ENCODE measurements around the gene KLF13. TPM values are rescaled to one million over a fixed set of nuclear protein-coding genes. Genes with fewer than 3 reads are reported as not detected.

KLF13 gene
- total RNA-seq, 4 donors from 2014 or later = 18.3 to 50.2 (median 32.9) TPM

DNA sequence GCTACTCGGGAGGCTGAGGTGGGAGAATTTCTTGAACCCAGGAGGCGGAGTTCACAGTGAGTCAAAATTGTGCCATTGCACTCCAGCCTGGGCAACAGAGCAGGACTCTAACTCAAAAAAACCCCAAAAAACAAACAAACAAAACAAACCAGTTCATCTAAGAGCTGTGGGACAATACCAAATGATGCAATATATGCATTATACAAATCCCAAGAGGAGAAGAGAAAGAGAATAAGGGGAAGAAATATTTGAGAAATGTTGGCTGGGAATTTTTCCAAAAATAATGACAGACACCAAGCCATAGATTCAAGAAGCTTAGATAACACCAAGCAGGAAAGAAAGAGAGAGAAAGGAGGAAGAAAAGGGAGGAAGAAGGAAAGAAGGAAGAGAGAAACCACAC lies 82.5 kb downstream of the KLF13 start:
- no peak overlapping the region for H3K4me3 ChIP-seq
- H3K4me1 ChIP-seq = no peaks in the 10 kb centered on the region
- in situ Hi-C loops (cut with MboI; ENCODE audit: low sequenced_read_pairs in 4 of 4) = no loop called here
- no peaks in the 10 kb centered on the region for H3K9me3 ChIP-seq
- ATAC-seq (no peak), DNase-seq (no peak)
- H3K27me3 ChIP-seq = no peaks in the 10 kb centered on the region
- intact Hi-C loops (cut with DNase I; ENCODE audit: low total_unique reads) = no loop called here
- no peak for TF ChIP-seq POLR2A (IDR thresholded peaks at IDR 0.05)
- TF ChIP-seq, protein P1, sequence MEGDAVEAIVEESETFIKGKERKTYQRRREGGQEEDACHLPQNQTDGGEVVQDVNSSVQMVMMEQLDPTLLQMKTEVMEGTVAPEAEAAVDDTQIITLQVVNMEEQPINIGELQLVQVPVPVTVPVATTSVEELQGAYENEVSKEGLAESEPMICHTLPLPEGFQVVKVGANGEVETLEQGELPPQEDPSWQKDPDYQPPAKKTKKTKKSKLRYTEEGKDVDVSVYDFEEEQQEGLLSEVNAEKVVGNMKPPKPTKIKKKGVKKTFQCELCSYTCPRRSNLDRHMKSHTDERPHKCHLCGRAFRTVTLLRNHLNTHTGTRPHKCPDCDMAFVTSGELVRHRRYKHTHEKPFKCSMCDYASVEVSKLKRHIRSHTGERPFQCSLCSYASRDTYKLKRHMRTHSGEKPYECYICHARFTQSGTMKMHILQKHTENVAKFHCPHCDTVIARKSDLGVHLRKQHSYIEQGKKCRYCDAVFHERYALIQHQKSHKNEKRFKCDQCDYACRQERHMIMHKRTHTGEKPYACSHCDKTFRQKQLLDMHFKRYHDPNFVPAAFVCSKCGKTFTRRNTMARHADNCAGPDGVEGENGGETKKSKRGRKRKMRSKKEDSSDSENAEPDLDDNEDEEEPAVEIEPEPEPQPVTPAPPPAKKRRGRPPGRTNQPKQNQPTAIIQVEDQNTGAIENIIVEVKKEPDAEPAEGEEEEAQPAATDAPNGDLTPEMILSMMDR (IDR thresholded peaks at IDR 0.05 in 4 of 5, conservative IDR thresholded peaks at IDR 0.05 in 1 of 5) = no peak
- no peak overlapping the region for H3K27ac ChIP-seq
- H3K36me3 ChIP-seq = no peaks in the 10 kb centered on the region

DNA sequence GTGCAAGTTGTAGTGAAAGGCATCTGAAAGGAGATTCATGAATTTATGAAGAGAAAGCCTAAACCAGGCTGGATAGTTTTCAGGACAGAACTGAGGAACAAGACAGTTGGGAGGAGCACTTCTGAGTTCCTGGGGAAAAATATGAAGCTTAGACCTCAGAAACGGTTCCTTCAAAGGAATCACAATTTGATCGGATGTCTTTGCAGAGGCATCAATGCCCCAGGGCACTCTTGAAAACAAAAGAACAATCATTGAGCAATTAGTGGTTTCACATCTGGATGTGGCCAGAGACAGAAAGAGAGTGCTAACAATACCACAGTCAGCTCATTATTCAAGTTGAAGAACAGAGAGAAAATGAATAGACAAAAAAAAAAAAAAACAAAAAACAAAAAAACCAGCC lies 86.2 kb downstream of the KLF13 start:
- ATAC-seq (no peak), DNase-seq (no peak)
- no peaks in the 10 kb centered on the region for H3K9me3 ChIP-seq
- intact Hi-C loops (cut with DNase I; ENCODE audit: low total_unique reads) = no loop called here
- in situ Hi-C loops (cut with MboI; ENCODE audit: low sequenced_read_pairs in 4 of 4) = no loop called here
- TF ChIP-seq, protein P1 (IDR thresholded peaks at IDR 0.05 in 4 of 5, conservative IDR thresholded peaks at IDR 0.05 in 1 of 5) = no peak
- no peak for TF ChIP-seq POLR2A (IDR thresholded peaks at IDR 0.05)
- no peaks in the 10 kb centered on the region for H3K36me3 ChIP-seq
- no peak overlapping the region for H3K27ac ChIP-seq
- H3K27me3 ChIP-seq = no peaks in the 10 kb centered on the region
- no peaks in the 10 kb centered on the region for H3K4me1 ChIP-seq
- H3K4me3 ChIP-seq = no peak overlapping the region

DNA sequence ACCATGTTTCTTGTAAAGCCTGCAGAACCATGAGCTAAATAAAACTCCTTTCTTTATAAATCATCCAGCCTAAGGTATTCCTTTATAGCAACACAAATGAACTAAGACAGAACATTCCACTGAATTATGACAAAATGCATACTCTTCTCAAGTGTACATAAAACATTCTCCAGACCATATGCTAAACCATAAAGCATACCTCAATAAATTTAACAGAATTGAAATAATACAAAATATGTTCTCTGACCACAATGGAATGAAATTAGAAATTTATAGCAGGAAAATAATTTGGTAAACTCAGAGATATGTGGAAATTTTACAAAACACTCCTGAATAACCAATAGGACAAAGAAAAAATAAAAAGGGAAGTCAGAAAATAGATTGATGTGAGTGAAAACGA lies 88.6 kb downstream of the KLF13 start:
- TF ChIP-seq, protein P1 (IDR thresholded peaks at IDR 0.05 in 4 of 5, conservative IDR thresholded peaks at IDR 0.05 in 1 of 5) = no peak
- TF ChIP-seq POLR2A (IDR thresholded peaks at IDR 0.05) = no peak

DNA sequence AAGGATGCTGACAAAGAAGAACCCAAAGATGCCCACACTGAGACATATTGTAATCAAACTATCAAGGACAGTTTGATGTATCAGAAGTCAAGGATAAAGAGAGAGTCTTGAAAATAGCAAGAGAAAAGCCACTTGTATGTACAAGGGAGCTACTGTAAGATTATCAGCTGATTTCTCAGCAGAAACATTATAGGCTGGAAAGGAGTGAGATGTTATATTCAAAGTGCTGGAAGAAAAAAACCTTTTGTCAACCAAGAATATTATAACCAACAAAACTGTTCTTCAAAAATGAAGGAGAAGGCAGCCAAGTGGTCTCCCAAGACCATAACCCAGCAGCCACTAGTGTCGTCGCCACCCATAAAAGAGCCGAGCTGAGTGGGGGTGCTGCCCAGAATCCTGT lies 93.2 kb downstream of the KLF13 start:
- no peaks in the 10 kb centered on the region for H3K36me3 ChIP-seq
- no peaks in the 10 kb centered on the region for H3K4me1 ChIP-seq
- intact Hi-C loops (cut with DNase I; ENCODE audit: low total_unique reads) = no loop called here
- H3K27ac ChIP-seq = no peak overlapping the region
- no peaks in the 10 kb centered on the region for H3K27me3 ChIP-seq
- no peak for ATAC-seq
- TF ChIP-seq POLR2A (IDR thresholded peaks at IDR 0.05) = no peak
- TF ChIP-seq, protein P1 (IDR thresholded peaks at IDR 0.05 in 4 of 5, conservative IDR thresholded peaks at IDR 0.05 in 1 of 5) = no peak
- no peak overlapping the region for H3K4me3 ChIP-seq
- in situ Hi-C loops (cut with MboI; ENCODE audit: low sequenced_read_pairs in 4 of 4) = loop anchor here in 1 of 4 donors (10.0 kb wide), 1 partner anchor 65 kb away; no protein-coding TSS in a partner anchor
- no peaks in the 10 kb centered on the region for H3K9me3 ChIP-seq
- no peak for DNase-seq

More for the DNA sequence above, 88.6 kb downstream of the KLF13 start:
- ATAC-seq (no peak), DNase-seq (no peak)
- H3K27me3 ChIP-seq = no peaks in the 10 kb centered on the region
- in situ Hi-C loops (cut with MboI; ENCODE audit: low sequenced_read_pairs in 4 of 4) = no loop called here
- no peaks in the 10 kb centered on the region for H3K9me3 ChIP-seq
- no peaks in the 10 kb centered on the region for H3K4me1 ChIP-seq
- no peak overlapping the region for H3K27ac ChIP-seq
- H3K4me3 ChIP-seq = no peak overlapping the region
- H3K36me3 ChIP-seq = no peaks in the 10 kb centered on the region
- intact Hi-C loops (cut with DNase I; ENCODE audit: low total_unique reads) = no loop called here

DNA sequence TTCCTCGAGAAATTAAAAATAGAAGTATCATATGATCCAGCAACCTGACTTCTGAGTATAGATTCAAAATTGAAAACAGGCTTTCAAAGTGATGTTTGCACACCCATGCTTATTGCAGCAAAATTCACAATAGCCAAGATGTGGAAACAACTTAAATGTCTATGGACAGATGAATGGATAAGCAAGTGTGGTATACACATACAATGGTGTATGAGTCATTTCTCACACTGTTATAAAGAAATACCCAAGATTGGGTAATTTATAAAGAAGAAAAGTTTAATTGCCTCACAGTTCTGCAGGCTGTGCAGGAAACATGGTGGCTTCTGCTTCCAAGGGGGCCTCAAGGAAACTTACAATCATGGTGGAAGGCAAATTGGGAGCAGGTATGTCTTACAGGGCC lies 100.8 kb downstream of the KLF13 start:
- Histone ChIP-seq H3K27ac (no peak overlapping the region), H3K36me3 (no peaks in the 10 kb centered on the region), H3K27me3 (no peaks in the 10 kb centered on the region), H3K9me3 (no peaks in the 10 kb centered on the region), H3K4me1 (no peaks in the 10 kb centered on the region), H3K4me3 (no peak overlapping the region)
- ATAC-seq (no peak), DNase-seq (no peak)
- in situ Hi-C loops (cut with MboI; ENCODE audit: low sequenced_read_pairs in 4 of 4) = loop anchor here in 2 of 4 donors (10.0 to 25.0 kb wide), 3 partner anchors 57 to 215 kb away; no protein-coding TSS in a partner anchor
- TF ChIP-seq POLR2A (IDR thresholded peaks at IDR 0.05) = no peak
- TF ChIP-seq, protein P1 (IDR thresholded peaks at IDR 0.05 in 4 of 5, conservative IDR thresholded peaks at IDR 0.05 in 1 of 5) = no peak
- intact Hi-C loops (cut with DNase I; ENCODE audit: low total_unique reads) = no loop called here
